Stimulated activated CD8-positive, alpha-beta memory T cell treated with anti-CD3 and anti-CD28 coated beads, Interleukin-2, amount 100 ng/mL, for 1 hour (primary cell): ENCODE data around the gene COQ6.
"Not testable (repeated sequence)": the region's sequence is repeated elsewhere in the genome, so short reads cannot be mapped to it uniquely, and the experiment has no call there.

Experiments
- DNase-seq, 2 donors: peaks; one replicate each; pipeline ENCODE4 v3.0.0-alpha.2; 2020; ENCODE audit warnings: low read depth in 2 of 2

The COQ6 gene

GRCh38 chr14:73949752-73950734 is at the start of gene COQ6, which contains the start of gene FAM161B:
TSS of gene COQ6 (plus strand) at chr14:73950302. CDS start at chr14:73950333, 31 bp downstream.
TSS of gene FAM161B (minus strand) at chr14:73950094. CDS start at chr14:73950026, 68 bp downstream.
- DNase-seq, result peak; percentile 75 to 79

GRCh38 chr14:73903028-73903427 is 47.1 kb upstream of the COQ6 start:
- DNase-seq, result no peak

- no peak for DNase-seq
These were observed 40.4 kb upstream of the COQ6 start for GRCh38 chr14:73909681-73910080.

- DNase-seq, result no peak
These were observed 36.8 kb upstream of the COQ6 start for GRCh38 chr14:73913256-73913655.

- DNase-seq, result no peak
These were observed 33.8 kb upstream of the COQ6 start for GRCh38 chr14:73916324-73916723.

GRCh38 chr14:73919457-73919856 is 30.6 kb upstream of the COQ6 start:
- DNase-seq, result not testable (repeated sequence)

- no peak for DNase-seq
These were observed 25.8 kb upstream of the COQ6 start for GRCh38 chr14:73924337-73924736.

GRCh38 chr14:73935666-73936065 is 14.4 kb upstream of the COQ6 start:
- no peak for DNase-seq

- DNase-seq, result no peak
These were observed 13.6 kb upstream of the COQ6 start for GRCh38 chr14:73936548-73936947.

- DNase-seq, result no peak
These were observed 13.1 kb upstream of the COQ6 start for GRCh38 chr14:73937012-73937411.

GRCh38 chr14:73942180-73942579 is 7.9 kb upstream of the COQ6 start:
- no peak for DNase-seq

- no peak for DNase-seq
These were observed 7.0 kb upstream of the COQ6 start for GRCh38 chr14:73943083-73943482.

GRCh38 chr14:73944432-73945158 is 5.5 kb upstream of the COQ6 start:
- no peak for DNase-seq

- DNase-seq, result no peak
These were observed 4.9 kb upstream of the COQ6 start for GRCh38 chr14:73945159-73945670.

GRCh38 chr14:73953731-73954130 is 3.6 kb downstream of the COQ6 start:
- no peak for DNase-seq

GRCh38 chr14:73955674-73956073 is 5.6 kb downstream of the COQ6 start:
- no peak for DNase-seq

GRCh38 chr14:73958591-73958990 is 8.5 kb downstream of the COQ6 start:
- DNase-seq, result no peak

GRCh38 chr14:73961192-73961591 is 11.1 kb downstream of the COQ6 start:
- DNase-seq, result no peak

- DNase-seq, result no peak
These were observed 15.1 kb downstream of the COQ6 start for GRCh38 chr14:73965216-73965615.

- DNase-seq, result no peak
These were observed 18.8 kb downstream of the COQ6 start for GRCh38 chr14:73968885-73969284.

GRCh38 chr14:73973497-73973896 is 23.4 kb downstream of the COQ6 start:
- no peak for DNase-seq

GRCh38 chr14:73976125-73976524 is 26.0 kb downstream of the COQ6 start:
- no peak for DNase-seq
